ENCODE measurements around the gene TECPR2.

Gene TECPR2

GRCh38 chr14:102505775-102506625 lies 143.3 kb downstream of the TECPR2 start:
- Histone ChIP-seq H3K4me3 (replicated peaks; ENCODE audit: insufficient read depth, low read length) (no peak overlapping the region), H3K27me3 (ENCODE audit: insufficient read depth, poor library complexity, severe bottlenecking) (no peaks in the 10 kb centered on the region), H3K27ac (replicated peaks) (no peak overlapping the region)
- TF ChIP-seq REST (IDR thresholded peaks at IDR 0.05; ENCODE audit: insufficient replicate concordance, low read depth): no peak
- no peak for TF ChIP-seq GABPA (IDR thresholded peaks at IDR 0.05; ENCODE audit: low read depth)
- no peak for DNase-seq (ENCODE audit: low read depth in 1 of 2, low spot score in 1 of 2)

- no peak overlapping the region for H3K4me3 ChIP-seq (replicated peaks; ENCODE audit: insufficient read depth, low read length)
- H3K27me3 ChIP-seq (ENCODE audit: insufficient read depth, poor library complexity, severe bottlenecking): no peaks in the 10 kb centered on the region
- no peak overlapping the region for H3K27ac ChIP-seq (replicated peaks)
- DNase-seq (ENCODE audit: low read depth in 1 of 2, low spot score in 1 of 2): no peak
- TF ChIP-seq REST (IDR thresholded peaks at IDR 0.05; ENCODE audit: insufficient replicate concordance, low read depth): no peak
- no peak for TF ChIP-seq SPI1 (IDR thresholded peaks at IDR 0.05; ENCODE audit: borderline replicate concordance, low read depth)
- no peak for TF ChIP-seq CTCF (IDR thresholded peaks at IDR 0.05; ENCODE audit: insufficient read depth, low read length)
- TF ChIP-seq GABPA (IDR thresholded peaks at IDR 0.05; ENCODE audit: low read depth): no peak
- no peak for TF ChIP-seq POLR2AphosphoS5 (IDR thresholded peaks at IDR 0.05; ENCODE audit: low read depth)
Observed at GRCh38 chr14:102506626-102506925, 143.8 kb downstream of the TECPR2 start.

- H3K27me3 ChIP-seq (ENCODE audit: insufficient read depth, poor library complexity, severe bottlenecking): no peaks in the 10 kb centered on the region
- DNase-seq (ENCODE audit: low read depth in 1 of 2, low spot score in 1 of 2): no peak
- H3K4me3 ChIP-seq (replicated peaks; ENCODE audit: insufficient read depth, low read length): no peak overlapping the region
- TF ChIP-seq CTCF (IDR thresholded peaks at IDR 0.05; ENCODE audit: insufficient read depth, low read length) (no peak), GABPA (IDR thresholded peaks at IDR 0.05; ENCODE audit: low read depth) (no peak), POLR2AphosphoS5 (IDR thresholded peaks at IDR 0.05; ENCODE audit: low read depth) (no peak), SPI1 (IDR thresholded peaks at IDR 0.05; ENCODE audit: borderline replicate concordance, low read depth) (no peak), REST (IDR thresholded peaks at IDR 0.05; ENCODE audit: insufficient replicate concordance, low read depth) (no peak)
- H3K27ac ChIP-seq (replicated peaks): no peak overlapping the region
Observed at GRCh38 chr14:102507081-102507856, 144.5 kb downstream of the TECPR2 start.
